ENCODE measurements around the gene CCNK. TPM values are rescaled to one million over a fixed set of nuclear protein-coding genes. Genes with fewer than 3 reads are reported as not detected.

Gene CCNK
- total RNA-seq, 1 experiment from 2014 or later: 84.7 TPM

- no peak for ATAC-seq
Measured at GRCh38 chr14:99515301-99516155, 34.3 kb downstream of the CCNK start.

GRCh38 chr14:99516156-99516870, 35.1 kb downstream of the CCNK start:
- Mint-ChIP-seq H3K4me3 (no peak overlapping the region), H3K36me3 (no peaks in the 10 kb centered on the region), H3K4me1 (peaks cover 6% of the 10 kb centered on the region; the same call in 1 of the 2 replicates), H3K27ac (no peak overlapping the region), H3K9me3 (no peaks in the 10 kb centered on the region), H3K27me3 (ENCODE audit: low read depth) (no peaks in the 10 kb centered on the region)
- POLR2A ChIA-PET: interaction anchor here (0.6 kb wide), 1 partner anchor 12 kb away, joined by 5 read pairs; no protein-coding TSS in a partner anchor
- CTCF ChIA-PET: interaction anchor here (0.7 to 1.7 kb wide), 7 partner anchors 35 to 172 kb away, joined by 3 to 5 read pairs (median 3); partner anchors contain the start of genes CCNK and SETD3
- TF ChIP-seq ARID4B (CRISPR knock-in tag; IDR thresholded peaks at IDR 0.05; ENCODE audit: borderline replicate concordance) (no peak), SMAD4 (CRISPR knock-in tag; IDR thresholded peaks at IDR 0.05) (no peak), KAT7 (CRISPR knock-in tag; IDR thresholded peaks at IDR 0.05; ENCODE audit: borderline replicate concordance) (no peak)
- TF ChIP-seq, protein P1, sequence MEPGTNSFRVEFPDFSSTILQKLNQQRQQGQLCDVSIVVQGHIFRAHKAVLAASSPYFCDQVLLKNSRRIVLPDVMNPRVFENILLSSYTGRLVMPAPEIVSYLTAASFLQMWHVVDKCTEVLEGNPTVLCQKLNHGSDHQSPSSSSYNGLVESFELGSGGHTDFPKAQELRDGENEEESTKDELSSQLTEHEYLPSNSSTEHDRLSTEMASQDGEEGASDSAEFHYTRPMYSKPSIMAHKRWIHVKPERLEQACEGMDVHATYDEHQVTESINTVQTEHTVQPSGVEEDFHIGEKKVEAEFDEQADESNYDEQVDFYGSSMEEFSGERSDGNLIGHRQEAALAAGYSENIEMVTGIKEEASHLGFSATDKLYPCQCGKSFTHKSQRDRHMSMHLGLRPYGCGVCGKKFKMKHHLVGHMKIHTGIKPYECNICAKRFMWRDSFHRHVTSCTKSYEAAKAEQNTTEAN (CRISPR knock-in tag; IDR thresholded peaks at IDR 0.05): no peak
- DNase-seq (ENCODE audit: low spot score) (peak; percentile 8), ATAC-seq (no peak)

More at GRCh38 chr14:99515301-99516155, 34.3 kb downstream of the CCNK start:
- TF ChIP-seq SMAD3 (CRISPR knock-in tag; IDR thresholded peaks at IDR 0.05; ENCODE audit: borderline replicate concordance) (no peak), ATF1 (CRISPR knock-in tag; IDR thresholded peaks at IDR 0.05) (no peak), EMX1 (CRISPR knock-in tag; IDR thresholded peaks at IDR 0.05) (no peak), TEAD4 (CRISPR knock-in tag; IDR thresholded peaks at IDR 0.05) (no peak), ESRRA (CRISPR knock-in tag; IDR thresholded peaks at IDR 0.05; ENCODE audit: borderline replicate concordance) (no peak), MXD4 (CRISPR knock-in tag; IDR thresholded peaks at IDR 0.05; ENCODE audit: borderline replicate concordance) (no peak), HMGA2 (CRISPR knock-in tag; IDR thresholded peaks at IDR 0.05) (no peak)
- TF ChIP-seq, protein P2, sequence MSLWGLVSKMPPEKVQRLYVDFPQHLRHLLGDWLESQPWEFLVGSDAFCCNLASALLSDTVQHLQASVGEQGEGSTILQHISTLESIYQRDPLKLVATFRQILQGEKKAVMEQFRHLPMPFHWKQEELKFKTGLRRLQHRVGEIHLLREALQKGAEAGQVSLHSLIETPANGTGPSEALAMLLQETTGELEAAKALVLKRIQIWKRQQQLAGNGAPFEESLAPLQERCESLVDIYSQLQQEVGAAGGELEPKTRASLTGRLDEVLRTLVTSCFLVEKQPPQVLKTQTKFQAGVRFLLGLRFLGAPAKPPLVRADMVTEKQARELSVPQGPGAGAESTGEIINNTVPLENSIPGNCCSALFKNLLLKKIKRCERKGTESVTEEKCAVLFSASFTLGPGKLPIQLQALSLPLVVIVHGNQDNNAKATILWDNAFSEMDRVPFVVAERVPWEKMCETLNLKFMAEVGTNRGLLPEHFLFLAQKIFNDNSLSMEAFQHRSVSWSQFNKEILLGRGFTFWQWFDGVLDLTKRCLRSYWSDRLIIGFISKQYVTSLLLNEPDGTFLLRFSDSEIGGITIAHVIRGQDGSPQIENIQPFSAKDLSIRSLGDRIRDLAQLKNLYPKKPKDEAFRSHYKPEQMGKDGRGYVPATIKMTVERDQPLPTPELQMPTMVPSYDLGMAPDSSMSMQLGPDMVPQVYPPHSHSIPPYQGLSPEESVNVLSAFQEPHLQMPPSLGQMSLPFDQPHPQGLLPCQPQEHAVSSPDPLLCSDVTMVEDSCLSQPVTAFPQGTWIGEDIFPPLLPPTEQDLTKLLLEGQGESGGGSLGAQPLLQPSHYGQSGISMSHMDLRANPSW (CRISPR knock-in tag; conservative IDR thresholded peaks at IDR 0.05; ENCODE audit: low read depth): no peak
- CTCF ChIA-PET: interaction anchor here (0.9 to 1.0 kb wide), 2 partner anchors 110 to 173 kb away, joined by 3 read pairs; no protein-coding TSS in a partner anchor
- Mint-ChIP-seq H3K27ac (no peak overlapping the region), H3K4me3 (no peak overlapping the region), H3K36me3 (no peaks in the 10 kb centered on the region), H3K9me3 (no peaks in the 10 kb centered on the region), H3K27me3 (ENCODE audit: low read depth) (no peaks in the 10 kb centered on the region), H3K4me1 (peaks cover 6% of the 10 kb centered on the region; the same call in 1 of the 2 replicates)
- DNase-seq (ENCODE audit: low spot score): peak; percentile 3
- POLR2A ChIA-PET: interaction anchor here (0.6 kb wide), 1 partner anchor 12 kb away, joined by 5 read pairs; no protein-coding TSS in a partner anchor

Data from WTC11 (cell line).